Measurements from ENCODE around the gene PTK6.
A peak's percentile ranks its signal among the peaks of the same experiment; 100 is the strongest.
"Not testable (repeated sequence)": the region's sequence is repeated elsewhere in the genome, so short reads cannot be mapped to it uniquely, and the experiment has no call there.

PTK6 gene

DNA sequence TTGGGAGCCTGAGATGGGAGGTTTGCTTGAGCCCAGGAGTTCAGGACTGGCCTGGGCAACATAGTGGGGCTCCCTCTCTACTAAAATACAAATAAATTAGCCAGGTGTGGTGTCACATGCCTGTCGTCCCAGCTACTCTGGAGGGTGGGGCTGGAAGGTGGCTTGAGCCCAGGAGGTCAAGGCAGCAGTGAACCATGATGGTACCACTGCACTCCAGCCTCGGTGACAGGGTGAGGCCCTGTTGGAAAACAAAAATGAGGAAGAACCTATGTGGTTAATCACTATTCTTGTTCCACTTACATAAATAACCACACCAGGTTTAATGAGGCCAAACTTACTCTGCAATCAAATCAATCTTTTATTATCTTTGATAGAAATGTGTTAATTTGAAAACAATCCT, 11.2 kb downstream of the PTK6 start:
- DNase-seq = no peak

DNA sequence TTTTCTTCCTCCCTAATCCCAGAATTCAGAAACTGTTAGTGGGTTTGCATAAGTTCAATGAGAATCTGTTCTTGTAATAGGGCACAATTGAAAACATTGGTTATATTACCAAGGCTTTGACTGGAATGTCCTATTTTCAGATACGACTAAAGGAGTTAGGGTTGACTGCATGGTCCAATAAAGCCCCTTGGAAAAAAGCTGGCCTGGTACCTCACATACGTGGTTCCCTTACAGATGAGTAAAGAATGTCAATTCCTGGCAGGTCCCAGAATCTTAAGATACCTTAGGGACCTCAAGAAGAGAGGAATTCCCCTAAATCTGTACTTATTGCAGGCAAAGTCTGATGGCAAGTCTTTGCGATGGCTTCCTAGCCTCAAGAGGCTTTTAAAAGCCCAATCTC, 12.0 kb downstream of the PTK6 start:
- no peak for DNase-seq

- no peak for DNase-seq
Measured at GRCh38 chr20:63522981-63523611, 14.1 kb downstream of the PTK6 start.

GRCh38 chr20:63522091-63522868, 14.9 kb downstream of the PTK6 start:
- no peak for DNase-seq

DNA sequence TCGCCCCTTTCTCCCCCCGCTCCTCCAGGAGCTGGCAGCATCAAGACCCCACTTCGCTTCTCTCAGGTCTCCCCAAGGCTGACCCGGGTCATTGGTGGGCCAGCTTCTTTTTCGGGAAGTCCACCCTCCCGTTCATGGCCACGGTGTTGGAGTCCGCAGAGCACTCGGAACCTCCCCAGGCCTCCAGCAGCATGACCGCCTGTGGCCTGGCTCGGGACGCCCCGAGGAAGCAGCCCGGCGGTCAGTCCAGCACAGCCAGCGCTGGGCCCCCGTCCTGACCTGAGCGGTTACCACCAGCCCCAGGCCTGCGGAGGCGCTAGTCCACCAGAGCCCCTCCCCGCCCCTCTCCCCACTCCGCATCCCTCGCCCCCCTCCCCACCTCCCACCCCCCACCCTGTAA, 15.6 kb downstream of the PTK6 start:
- DNase-seq = no peak

- peak; percentile 80 for DNase-seq
Measured at GRCh38 chr20:63520934-63521601, 16.1 kb downstream of the PTK6 start.

DNA sequence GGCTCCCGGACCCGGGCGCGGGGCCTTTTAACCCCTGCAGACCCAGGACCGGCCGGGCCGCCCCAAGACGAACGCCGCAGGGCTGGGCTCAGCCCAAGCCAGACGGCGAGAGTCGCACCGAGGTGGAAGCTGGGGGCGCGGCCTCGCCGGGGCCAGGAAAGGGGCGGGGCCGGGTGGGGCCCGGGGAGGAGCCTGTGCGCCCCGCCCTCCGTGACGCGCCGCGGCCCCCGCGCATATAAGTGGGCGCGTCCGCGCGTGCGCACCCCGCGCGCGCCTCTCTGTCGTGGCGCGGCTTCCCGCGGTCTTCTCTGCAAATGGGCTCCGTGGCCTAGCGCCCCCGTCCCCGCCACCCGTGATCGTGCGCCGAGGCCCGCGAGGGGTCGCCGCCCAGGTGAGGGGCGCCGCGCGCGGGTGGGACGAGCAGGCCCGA, 16.7 kb downstream of the PTK6 start, which contains the start of gene PPDPF:
TSS of gene PPDPF (plus strand) at position 262 of the 430 bp plus-strand sequence. CDS start 544 bp downstream, outside the sequence.
- DNase-seq = peak; percentile 91

DNA sequence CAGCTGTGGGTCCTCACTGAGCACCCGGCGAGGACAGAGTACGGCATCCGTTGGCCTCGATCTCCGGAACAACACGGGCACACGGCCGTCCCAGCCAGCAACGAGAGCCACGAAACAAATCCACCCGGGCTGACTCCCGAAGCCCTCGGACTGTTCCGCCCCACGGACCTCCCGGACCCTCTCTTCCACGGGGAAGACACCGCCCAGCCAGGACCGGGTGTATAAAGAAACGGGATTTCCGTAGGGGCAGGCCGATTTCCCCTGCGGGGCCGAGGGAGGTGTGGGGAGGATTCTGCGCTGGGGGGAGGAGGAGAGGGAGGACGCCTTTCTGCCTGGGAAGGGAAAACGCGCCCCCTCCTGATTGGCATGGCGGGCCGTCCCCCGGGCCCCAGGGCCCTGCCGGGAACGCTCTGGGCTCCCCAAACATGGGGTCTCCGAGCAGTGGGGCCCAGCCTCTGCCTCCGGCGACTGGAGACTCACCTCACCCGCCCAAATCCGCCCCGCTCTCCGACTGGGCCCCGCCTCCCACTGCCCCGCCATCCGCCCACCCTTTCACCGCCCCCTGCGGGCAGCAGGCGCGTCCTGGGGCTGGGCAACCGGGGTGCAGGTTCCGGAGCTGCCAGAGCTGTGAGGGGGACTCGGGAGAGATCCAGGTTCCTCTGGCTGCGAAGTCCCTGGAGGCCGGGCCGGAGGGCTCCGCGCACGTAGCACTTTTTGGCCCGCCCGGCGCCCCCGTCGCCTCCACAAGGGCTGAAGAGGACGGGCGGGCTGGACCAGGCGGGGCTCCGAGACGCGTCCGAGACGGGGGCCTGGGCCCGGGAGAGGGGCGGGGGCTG, 17.3 kb downstream of the PTK6 start:
- peak; percentile 60 for DNase-seq

GRCh38 chr20:63518946-63519667, 18.1 kb downstream of the PTK6 start:
- no peak for DNase-seq

- no peak for DNase-seq
Measured at GRCh38 chr20:63518351-63518861, 18.8 kb downstream of the PTK6 start.

DNA sequence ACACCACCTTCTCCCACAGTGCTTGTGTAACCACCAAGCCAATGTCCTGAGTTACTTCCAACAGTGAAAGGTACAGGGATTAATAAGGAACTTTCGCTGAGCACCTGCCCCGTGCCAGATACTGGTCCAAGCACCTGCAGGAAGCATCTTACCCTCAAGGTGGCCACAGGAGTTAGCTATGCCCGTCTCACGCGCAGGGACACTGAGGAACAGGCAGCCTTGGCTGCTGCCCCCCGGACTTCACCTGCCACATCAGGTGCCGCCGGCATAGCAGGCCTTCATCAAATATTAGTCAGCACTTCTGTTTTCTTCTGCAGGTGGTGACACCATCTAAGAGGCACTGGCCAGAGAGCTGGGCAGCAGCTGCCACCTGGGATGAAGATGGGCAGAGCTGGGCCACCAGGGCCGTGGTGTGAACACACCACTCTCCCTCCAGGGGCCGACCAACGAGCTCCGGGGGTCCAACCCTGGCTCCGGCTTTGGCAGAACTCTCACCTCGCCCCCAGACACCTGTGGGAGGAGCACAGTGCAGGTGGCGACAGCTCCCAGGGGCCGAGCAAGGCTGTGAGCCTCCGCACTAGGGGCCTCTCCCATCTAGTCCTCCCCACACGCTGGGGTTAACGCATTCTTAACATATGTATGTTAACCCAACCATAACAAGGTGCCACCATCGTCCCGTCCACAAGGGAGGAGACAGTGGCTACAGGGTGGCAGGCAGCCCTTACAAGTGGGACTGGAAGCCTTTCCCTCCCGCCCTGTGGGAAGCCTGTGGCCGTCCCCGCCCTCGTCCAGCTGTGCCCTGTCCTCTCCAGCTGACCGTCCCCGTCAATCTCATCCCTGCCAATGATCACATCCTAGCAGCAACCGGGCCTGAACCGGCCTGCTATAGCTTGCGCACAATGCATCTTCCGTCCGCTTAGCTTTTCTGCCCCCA, 19.5 kb downstream of the PTK6 start:
- no peak for DNase-seq

DNA sequence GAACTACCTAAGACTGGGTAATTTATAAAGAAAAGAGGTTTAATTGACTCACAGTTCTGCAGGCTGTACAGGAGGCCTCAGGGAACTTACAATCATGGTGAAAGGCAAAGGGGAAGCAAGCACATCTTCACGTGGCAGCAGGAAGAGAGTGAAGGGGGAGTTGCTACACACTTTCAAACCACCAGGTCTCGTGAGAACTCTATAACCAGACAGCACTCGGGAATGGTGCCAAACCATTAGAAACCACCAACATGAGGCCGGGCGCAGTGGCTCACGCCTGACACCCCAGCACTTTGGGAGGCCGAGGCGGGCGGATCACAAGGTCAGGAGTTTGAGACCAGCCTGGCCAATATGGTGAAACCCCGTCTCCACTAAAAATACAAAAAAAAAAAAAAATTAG, 22.7 kb downstream of the PTK6 start:
- not testable (repeated sequence) for DNase-seq

- DNase-seq = no peak
Measured at GRCh38 chr20:63513207-63513606, 24.0 kb downstream of the PTK6 start.

GRCh38 chr20:63509088-63509564, 28.1 kb downstream of the PTK6 start:
- DNase-seq = no peak

GRCh38 chr20:63508072-63508768, 29.0 kb downstream of the PTK6 start:
- DNase-seq = no peak

- DNase-seq = no peak
Measured at GRCh38 chr20:63507083-63507743, 30.0 kb downstream of the PTK6 start.

DNA sequence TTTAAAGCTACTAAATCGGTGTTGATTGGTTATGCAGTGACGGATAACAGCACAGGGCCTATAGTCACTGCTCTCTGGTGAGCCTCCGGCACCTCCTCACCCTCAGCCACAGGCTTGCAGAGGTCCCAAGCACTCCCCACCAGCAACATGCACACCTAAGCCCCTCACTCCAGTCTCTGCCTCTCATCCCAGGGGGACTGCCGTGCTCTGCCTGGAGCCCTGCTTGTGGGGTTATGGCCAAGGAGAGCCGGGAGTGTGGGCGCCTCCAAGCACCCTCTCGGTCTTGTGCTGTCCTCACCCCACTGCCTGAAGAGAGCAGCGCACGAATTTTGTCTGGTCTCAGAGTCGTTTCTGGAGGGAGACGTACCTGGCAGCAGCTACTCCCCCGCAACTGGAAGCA, 31.5 kb downstream of the PTK6 start:
- no peak for DNase-seq

DNA sequence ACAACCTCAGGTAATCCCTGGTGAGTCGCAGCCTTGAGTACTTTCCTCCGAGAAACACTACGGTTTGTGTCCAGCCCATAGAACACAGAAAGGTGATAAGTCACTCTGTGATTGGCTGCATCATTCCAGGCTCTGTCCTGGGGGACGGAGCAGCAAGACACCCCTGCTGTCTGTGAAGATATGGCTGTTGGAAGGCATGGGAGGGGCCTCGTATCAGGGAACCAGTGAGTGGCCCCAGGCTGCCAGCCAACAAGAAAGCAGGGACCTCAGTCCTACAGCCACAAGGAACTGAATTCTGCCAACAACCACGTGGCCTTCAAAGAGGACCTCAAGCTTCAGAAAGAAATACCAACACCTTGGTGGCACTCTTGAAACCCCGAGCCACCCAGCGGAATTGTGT, 31.9 kb downstream of the PTK6 start:
- DNase-seq = no peak

- DNase-seq = no peak
Measured at GRCh38 chr20:63504642-63505041, 32.5 kb downstream of the PTK6 start.
